ENCODE data around the gene PLD4. TPM values are rescaled to one million over a fixed set of nuclear protein-coding genes. Genes with fewer than 3 reads are reported as not detected.

Gene PLD4
- total and polyA plus RNA-seq, 2 experiments from 2014 or later: not detected

DNA sequence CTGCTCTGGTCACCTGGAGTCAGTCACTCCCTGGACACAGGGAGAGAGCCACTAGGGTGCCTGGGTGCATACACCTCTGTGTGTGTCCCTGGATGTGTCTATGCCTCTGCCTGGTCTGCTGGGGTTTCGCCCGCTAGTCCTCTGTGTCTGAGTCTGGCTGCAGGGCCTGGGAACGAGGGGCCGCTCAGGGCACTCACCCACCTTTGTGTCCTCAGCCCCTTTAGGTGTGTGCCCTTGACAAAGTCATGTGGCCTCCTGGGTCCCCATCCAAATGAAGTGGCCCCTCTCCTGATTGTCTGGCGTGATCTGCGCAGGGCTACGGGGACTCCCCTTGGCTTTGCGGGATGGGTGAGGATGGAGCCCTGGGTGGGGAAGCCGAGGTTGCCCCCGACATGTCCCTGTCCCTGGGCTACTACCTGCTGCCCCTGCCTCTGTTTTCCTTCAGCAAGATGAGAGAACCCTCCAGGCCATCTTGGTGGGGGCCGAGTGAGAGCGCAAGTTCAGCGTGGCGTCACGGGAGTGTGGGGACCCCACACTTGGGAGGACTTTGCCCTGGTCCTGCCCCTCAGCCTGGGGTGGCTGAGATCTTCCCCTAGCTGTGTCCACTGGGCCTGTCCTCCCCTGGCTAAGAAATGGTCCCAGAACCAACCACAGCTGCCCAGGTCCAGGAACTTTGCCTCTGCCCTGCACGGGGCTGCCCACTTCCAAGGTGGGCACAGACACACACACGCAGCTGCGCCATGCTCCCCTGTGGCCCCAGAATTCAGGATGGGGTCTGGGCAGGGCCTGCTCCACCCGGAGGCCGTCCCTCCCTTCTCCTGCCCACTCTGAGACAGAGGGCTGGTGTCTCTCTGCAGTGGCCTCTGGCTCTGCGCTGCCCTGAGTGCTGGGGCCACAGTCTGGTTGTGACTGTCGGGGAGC is 56.2 kb downstream of the PLD4 start:
- Mint-ChIP-seq H3K27me3 (ENCODE audit: insufficient read depth, low read depth, poor library complexity) (peaks cover 33% of the 10 kb centered on the region), H3K9me3 (no peaks in the 10 kb centered on the region; the same call in 2 of the 3 replicates), H3K4me3 (no peak overlapping the region), H3K4me1 (peaks cover 9% of the 10 kb centered on the region; the same call in 2 of the 3 replicates), H3K27ac (no peak overlapping the region), H3K36me3 (ENCODE audit: low read depth) (no peaks in the 10 kb centered on the region)
- Histone ChIP-seq H2AFZ (no peak overlapping the region), H3F3A (replicated peaks; ENCODE audit: low read depth) (no peaks in the 10 kb centered on the region), H3K79me2 (replicated peaks; ENCODE audit: insufficient read depth) (no peaks in the 10 kb centered on the region), H3K4me1 (ENCODE audit: insufficient read depth) (peaks cover 4% of the 10 kb centered on the region; the same call in 1 of the 2 replicates), H3K4me2 (no peak overlapping the region), H3K36me3 (ENCODE audit: insufficient read depth) (no peaks in the 10 kb centered on the region), H3K4me3 (no peak overlapping the region), H3K27ac (ENCODE audit: low read depth) (no peak overlapping the region), H3K27me3 (ENCODE audit: insufficient read depth) (peaks cover 34% of the 10 kb centered on the region), H4K20me1 (replicated peaks; ENCODE audit: insufficient read depth) (no peaks in the 10 kb centered on the region), H3K9me2 (ENCODE audit: insufficient read depth) (no peaks in the 10 kb centered on the region)
- DNase-seq (ENCODE audit: low spot score) (no peak), ATAC-seq (no peak)
- no peak for TF ChIP-seq STAT1 (IDR thresholded peaks at IDR 0.05; ENCODE audit: unreplicated experiment)
- TF ChIP-seq EZH2phosphoT487 (IDR thresholded peaks at IDR 0.05; ENCODE audit: unreplicated experiment): no peak
- no peak for TF ChIP-seq ZNF114 (CRISPR knock-in tag; IDR thresholded peaks at IDR 0.05)
- TF ChIP-seq, protein P1, sequence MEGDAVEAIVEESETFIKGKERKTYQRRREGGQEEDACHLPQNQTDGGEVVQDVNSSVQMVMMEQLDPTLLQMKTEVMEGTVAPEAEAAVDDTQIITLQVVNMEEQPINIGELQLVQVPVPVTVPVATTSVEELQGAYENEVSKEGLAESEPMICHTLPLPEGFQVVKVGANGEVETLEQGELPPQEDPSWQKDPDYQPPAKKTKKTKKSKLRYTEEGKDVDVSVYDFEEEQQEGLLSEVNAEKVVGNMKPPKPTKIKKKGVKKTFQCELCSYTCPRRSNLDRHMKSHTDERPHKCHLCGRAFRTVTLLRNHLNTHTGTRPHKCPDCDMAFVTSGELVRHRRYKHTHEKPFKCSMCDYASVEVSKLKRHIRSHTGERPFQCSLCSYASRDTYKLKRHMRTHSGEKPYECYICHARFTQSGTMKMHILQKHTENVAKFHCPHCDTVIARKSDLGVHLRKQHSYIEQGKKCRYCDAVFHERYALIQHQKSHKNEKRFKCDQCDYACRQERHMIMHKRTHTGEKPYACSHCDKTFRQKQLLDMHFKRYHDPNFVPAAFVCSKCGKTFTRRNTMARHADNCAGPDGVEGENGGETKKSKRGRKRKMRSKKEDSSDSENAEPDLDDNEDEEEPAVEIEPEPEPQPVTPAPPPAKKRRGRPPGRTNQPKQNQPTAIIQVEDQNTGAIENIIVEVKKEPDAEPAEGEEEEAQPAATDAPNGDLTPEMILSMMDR (conservative IDR thresholded peaks at IDR 0.05; ENCODE audit: low read depth in 2 of 2): no peak
- TF ChIP-seq JUNB (IDR thresholded peaks at IDR 0.05; ENCODE audit: unreplicated experiment): no peak
- TF ChIP-seq, protein P2, sequence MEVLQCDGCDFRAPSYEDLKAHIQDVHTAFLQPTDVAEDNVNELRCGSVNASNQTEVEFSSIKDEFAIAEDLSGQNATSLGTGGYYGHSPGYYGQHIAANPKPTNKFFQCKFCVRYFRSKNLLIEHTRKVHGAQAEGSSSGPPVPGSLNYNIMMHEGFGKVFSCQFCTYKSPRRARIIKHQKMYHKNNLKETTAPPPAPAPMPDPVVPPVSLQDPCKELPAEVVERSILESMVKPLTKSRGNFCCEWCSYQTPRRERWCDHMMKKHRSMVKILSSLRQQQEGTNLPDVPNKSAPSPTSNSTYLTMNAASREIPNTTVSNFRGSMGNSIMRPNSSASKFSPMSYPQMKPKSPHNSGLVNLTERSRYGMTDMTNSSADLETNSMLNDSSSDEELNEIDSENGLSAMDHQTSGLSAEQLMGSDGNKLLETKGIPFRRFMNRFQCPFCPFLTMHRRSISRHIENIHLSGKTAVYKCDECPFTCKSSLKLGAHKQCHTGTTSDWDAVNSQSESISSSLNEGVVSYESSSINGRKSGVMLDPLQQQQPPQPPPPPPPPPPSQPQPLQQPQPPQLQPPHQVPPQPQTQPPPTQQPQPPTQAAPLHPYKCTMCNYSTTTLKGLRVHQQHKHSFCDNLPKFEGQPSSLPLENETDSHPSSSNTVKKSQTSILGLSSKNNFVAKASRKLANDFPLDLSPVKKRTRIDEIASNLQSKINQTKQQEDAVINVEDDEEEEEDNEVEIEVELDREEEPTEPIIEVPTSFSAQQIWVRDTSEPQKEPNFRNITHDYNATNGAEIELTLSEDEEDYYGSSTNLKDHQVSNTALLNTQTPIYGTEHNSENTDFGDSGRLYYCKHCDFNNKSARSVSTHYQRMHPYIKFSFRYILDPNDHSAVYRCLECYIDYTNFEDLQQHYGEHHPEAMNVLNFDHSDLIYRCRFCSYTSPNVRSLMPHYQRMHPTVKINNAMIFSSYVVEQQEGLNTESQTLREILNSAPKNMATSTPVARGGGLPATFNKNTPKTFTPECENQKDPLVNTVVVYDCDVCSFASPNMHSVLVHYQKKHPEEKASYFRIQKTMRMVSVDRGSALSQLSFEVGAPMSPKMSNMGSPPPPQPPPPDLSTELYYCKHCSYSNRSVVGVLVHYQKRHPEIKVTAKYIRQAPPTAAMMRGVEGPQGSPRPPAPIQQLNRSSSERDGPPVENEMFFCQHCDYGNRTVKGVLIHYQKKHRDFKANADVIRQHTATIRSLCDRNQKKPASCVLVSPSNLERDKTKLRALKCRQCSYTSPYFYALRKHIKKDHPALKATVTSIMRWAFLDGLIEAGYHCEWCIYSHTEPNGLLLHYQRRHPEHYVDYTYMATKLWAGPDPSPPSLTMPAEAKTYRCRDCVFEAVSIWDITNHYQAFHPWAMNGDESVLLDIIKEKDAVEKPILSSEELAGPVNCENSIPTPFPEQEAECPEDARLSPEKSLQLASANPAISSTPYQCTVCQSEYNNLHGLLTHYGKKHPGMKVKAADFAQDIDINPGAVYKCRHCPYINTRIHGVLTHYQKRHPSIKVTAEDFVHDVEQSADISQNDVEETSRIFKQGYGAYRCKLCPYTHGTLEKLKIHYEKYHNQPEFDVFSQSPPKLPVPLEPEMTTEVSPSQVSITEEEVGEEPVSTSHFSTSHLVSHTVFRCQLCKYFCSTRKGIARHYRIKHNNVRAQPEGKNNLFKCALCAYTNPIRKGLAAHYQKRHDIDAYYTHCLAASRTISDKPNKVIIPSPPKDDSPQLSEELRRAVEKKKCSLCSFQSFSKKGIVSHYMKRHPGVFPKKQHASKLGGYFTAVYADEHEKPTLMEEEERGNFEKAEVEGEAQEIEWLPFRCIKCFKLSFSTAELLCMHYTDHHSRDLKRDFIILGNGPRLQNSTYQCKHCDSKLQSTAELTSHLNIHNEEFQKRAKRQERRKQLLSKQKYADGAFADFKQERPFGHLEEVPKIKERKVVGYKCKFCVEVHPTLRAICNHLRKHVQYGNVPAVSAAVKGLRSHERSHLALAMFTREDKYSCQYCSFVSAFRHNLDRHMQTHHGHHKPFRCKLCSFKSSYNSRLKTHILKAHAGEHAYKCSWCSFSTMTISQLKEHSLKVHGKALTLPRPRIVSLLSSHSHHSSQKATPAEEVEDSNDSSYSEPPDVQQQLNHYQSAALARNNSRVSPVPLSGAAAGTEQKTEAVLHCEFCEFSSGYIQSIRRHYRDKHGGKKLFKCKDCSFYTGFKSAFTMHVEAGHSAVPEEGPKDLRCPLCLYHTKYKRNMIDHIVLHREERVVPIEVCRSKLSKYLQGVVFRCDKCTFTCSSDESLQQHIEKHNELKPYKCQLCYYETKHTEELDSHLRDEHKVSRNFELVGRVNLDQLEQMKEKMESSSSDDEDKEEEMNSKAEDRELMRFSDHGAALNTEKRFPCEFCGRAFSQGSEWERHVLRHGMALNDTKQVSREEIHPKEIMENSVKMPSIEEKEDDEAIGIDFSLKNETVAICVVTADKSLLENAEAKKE (CRISPR knock-in tag; IDR thresholded peaks at IDR 0.05): no peak
- TF ChIP-seq POLR2AphosphoS5 (IDR thresholded peaks at IDR 0.05; ENCODE audit: low read depth): no peak
- TF ChIP-seq, protein P3, sequence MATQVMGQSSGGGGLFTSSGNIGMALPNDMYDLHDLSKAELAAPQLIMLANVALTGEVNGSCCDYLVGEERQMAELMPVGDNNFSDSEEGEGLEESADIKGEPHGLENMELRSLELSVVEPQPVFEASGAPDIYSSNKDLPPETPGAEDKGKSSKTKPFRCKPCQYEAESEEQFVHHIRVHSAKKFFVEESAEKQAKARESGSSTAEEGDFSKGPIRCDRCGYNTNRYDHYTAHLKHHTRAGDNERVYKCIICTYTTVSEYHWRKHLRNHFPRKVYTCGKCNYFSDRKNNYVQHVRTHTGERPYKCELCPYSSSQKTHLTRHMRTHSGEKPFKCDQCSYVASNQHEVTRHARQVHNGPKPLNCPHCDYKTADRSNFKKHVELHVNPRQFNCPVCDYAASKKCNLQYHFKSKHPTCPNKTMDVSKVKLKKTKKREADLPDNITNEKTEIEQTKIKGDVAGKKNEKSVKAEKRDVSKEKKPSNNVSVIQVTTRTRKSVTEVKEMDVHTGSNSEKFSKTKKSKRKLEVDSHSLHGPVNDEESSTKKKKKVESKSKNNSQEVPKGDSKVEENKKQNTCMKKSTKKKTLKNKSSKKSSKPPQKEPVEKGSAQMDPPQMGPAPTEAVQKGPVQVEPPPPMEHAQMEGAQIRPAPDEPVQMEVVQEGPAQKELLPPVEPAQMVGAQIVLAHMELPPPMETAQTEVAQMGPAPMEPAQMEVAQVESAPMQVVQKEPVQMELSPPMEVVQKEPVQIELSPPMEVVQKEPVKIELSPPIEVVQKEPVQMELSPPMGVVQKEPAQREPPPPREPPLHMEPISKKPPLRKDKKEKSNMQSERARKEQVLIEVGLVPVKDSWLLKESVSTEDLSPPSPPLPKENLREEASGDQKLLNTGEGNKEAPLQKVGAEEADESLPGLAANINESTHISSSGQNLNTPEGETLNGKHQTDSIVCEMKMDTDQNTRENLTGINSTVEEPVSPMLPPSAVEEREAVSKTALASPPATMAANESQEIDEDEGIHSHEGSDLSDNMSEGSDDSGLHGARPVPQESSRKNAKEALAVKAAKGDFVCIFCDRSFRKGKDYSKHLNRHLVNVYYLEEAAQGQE (IDR thresholded peaks at IDR 0.05; ENCODE audit: unreplicated experiment): no peak
- TF ChIP-seq NANOG (IDR thresholded peaks at IDR 0.05; ENCODE audit: borderline replicate concordance): no peak
- TF ChIP-seq CREB1 (CRISPR knock-in tag; IDR thresholded peaks at IDR 0.05; ENCODE audit: low read depth): no peak
- TF ChIP-seq ZNF331 (CRISPR knock-in tag; IDR thresholded peaks at IDR 0.05; ENCODE audit: low read depth): no peak
- TF ChIP-seq, protein P4, sequence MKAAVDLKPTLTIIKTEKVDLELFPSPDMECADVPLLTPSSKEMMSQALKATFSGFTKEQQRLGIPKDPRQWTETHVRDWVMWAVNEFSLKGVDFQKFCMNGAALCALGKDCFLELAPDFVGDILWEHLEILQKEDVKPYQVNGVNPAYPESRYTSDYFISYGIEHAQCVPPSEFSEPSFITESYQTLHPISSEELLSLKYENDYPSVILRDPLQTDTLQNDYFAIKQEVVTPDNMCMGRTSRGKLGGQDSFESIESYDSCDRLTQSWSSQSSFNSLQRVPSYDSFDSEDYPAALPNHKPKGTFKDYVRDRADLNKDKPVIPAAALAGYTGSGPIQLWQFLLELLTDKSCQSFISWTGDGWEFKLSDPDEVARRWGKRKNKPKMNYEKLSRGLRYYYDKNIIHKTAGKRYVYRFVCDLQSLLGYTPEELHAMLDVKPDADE (IDR thresholded peaks at IDR 0.05): no peak
- no peak for TF ChIP-seq EZH2 (IDR thresholded peaks at IDR 0.05; ENCODE audit: low read depth, unreplicated experiment)
